Smooth muscle cell (in vitro differentiated cells): ENCODE data around the gene SLC15A5. TPM values are rescaled to one million over a fixed set of nuclear protein-coding genes. Genes with fewer than 3 reads are reported as not detected.

Source experiments
- DNase-seq: peaks from one replicate; lab custom pipeline; 2025; ENCODE audit not compliant: unreplicated experiment; lab: John Stamatoyannopoulos, UW
- H2AFZ ChIP-seq: fragments of 200-600 bp; sonication (generic); 2 replicates; pipeline ENCODE4 v1.6.0; 2016; ENCODE audit warnings: antibody characterized with exemption, low read depth, mild to moderate bottlenecking
- H3F3A ChIP-seq: fragments of 200-600 bp; sonication (generic); 2 replicates; pipeline ENCODE4 v1.6.0; 2017; ENCODE audit warnings: antibody characterized with exemption, low read depth
- H3K27ac ChIP-seq: fragments of 200-600 bp; sonication (generic); 2 replicates; pipeline ENCODE4 v1.5.1; 2016; ENCODE audit warnings: low read depth, mild to moderate bottlenecking
- H3K27me3 ChIP-seq: fragments of 200-600 bp; sonication (generic); 2 replicates; pipeline ENCODE4 v1.6.1; 2016; ENCODE audit warnings: low read depth, mild to moderate bottlenecking
- H3K36me3 ChIP-seq: fragments of 200-600 bp; sonication (generic); 2 replicates; pipeline ENCODE4 v1.5.1; 2016; ENCODE audit warnings: low read depth
- H3K4me1 ChIP-seq: fragments of 200-600 bp; sonication (generic); 2 replicates; pipeline ENCODE4 v1.5.1; 2016; ENCODE audit warnings: low read depth
- H3K4me2 ChIP-seq: fragments of 200-600 bp; sonication (generic); 2 replicates; pipeline ENCODE4 v1.6.0; 2016; ENCODE audit warnings: mild to moderate bottlenecking
- H3K4me3 ChIP-seq: fragments of 200-600 bp; sonication (generic); 2 replicates; pipeline ENCODE4 v1.5.1; 2016; ENCODE audit warnings: mild to moderate bottlenecking
- H3K79me2 ChIP-seq: fragments of 200-600 bp; sonication (generic); 2 replicates; pipeline ENCODE4 v1.6.0; 2016; ENCODE audit warnings: low read depth, mild to moderate bottlenecking
- H3K9ac ChIP-seq: fragments of 200-600 bp; sonication (generic); 2 replicates; pipeline ENCODE4 v1.6.0; 2016; ENCODE audit warnings: low read depth
- H3K9me3 ChIP-seq: fragments of 200-600 bp; sonication (generic); replicated peaks from 2 replicates; pipeline ENCODE4 v1.5.1; 2016; ENCODE audit warnings: low read depth
- H4K20me1 ChIP-seq: fragments of 200-600 bp; sonication (generic); 2 replicates; pipeline ENCODE4 v1.6.0; 2016; ENCODE audit warnings: low read depth
- WGBS: methylation state at CpG from one replicate; pipeline ENCODE4 v1.1.7; 2016; ENCODE audit warnings: low lambda C conversion rate; 5-methylcytosine and 5-hydroxymethylcytosine counted together
- polyA plus RNA-seq: library from polyadenylated mRNA; unstranded; fragments of >200 nt; fragmentation: Nextera tagmentation; extraction: Ambion mirVana; gene quantifications from 2 replicates; pipeline ENCODE4 v1.2.1, GENCODE V29; 2016
- total RNA-seq: library from RNA; depleted of rRNA; stranded (reverse); fragments of >200 nt; gene quantifications from 2 replicates; pipeline ENCODE4 v1.2.3, GENCODE V29; 2014
- TF ChIP-seq, protein P1 (sequence below): fragments of 200-600 bp; sonication (generic); IDR thresholded peaks from 2 replicates; pipeline ENCODE4 v1.5.1; 2017; ENCODE audit warnings: borderline replicate concordance, mild to moderate bottlenecking, antibody characterized with exemption; ENCODE audit not compliant: insufficient read depth, poor library complexity, severe bottlenecking

SLC15A5 gene
- total and polyA plus RNA-seq, 2 experiments from 2014 or later, result not detected

DNA sequence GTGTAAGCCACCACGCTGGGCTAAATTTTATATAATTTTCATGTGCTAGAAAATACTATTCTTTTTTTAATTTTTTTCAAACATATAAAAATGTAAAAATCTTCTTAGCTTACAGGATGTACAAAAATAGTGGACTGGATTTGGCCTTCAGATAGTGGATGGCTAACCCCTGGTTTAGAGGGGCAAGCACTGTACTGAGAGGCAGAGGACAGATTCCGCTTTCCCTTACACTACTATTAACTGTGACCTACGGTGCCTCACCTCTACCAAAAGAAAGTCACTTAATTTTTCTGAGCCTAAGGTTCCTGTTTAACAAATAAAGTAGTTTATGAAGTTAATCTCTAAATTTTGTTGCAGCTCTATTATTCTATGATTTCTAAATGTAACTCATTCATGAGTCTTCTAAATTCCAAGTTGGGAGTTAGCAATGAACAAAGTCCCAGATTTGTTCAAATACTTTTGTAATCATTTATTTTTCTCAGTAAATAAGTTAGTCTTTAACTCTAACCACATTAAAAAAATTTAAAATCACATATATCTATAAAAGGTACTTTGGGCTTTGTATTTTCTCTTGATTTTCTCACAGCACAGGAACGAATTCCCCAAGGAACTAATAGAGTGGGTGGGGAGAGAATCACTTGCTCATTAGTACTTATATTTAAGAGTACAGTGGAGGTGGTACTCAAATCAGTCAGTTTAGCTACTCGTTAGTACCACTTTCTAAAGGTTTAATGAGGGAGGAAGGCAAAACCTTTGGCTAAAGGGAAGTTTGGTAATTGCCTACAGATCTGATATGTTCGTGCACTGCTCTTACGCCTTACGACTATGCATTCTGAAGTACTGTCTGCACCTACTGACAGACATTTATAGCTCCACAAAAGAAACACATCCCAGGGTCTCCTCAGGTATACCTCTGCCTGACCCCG is 33.7 kb downstream of the SLC15A5 start:
- no peaks in the 10 kb centered on the region for H3K4me1 ChIP-seq
- no peaks in the 10 kb centered on the region for H3K36me3 ChIP-seq
- H3K9ac ChIP-seq, result no peak overlapping the region
- H3K27ac ChIP-seq, result no peak overlapping the region
- H3K4me2 ChIP-seq, result no peak overlapping the region
- no peaks in the 10 kb centered on the region for H4K20me1 ChIP-seq
- no peaks in the 10 kb centered on the region for H3K79me2 ChIP-seq
- no peak for DNase-seq
- no peaks in the 10 kb centered on the region for H3F3A ChIP-seq
- no peak overlapping the region for H3K4me3 ChIP-seq
- 89% methylated on average over 9 of the region's 9 CpGs for WGBS
- TF ChIP-seq, protein P1, sequence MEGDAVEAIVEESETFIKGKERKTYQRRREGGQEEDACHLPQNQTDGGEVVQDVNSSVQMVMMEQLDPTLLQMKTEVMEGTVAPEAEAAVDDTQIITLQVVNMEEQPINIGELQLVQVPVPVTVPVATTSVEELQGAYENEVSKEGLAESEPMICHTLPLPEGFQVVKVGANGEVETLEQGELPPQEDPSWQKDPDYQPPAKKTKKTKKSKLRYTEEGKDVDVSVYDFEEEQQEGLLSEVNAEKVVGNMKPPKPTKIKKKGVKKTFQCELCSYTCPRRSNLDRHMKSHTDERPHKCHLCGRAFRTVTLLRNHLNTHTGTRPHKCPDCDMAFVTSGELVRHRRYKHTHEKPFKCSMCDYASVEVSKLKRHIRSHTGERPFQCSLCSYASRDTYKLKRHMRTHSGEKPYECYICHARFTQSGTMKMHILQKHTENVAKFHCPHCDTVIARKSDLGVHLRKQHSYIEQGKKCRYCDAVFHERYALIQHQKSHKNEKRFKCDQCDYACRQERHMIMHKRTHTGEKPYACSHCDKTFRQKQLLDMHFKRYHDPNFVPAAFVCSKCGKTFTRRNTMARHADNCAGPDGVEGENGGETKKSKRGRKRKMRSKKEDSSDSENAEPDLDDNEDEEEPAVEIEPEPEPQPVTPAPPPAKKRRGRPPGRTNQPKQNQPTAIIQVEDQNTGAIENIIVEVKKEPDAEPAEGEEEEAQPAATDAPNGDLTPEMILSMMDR, result no peak
- no peaks in the 10 kb centered on the region for H3K9me3 ChIP-seq
- no peak overlapping the region for H2AFZ ChIP-seq
- H3K27me3 ChIP-seq, result no peaks in the 10 kb centered on the region

DNA sequence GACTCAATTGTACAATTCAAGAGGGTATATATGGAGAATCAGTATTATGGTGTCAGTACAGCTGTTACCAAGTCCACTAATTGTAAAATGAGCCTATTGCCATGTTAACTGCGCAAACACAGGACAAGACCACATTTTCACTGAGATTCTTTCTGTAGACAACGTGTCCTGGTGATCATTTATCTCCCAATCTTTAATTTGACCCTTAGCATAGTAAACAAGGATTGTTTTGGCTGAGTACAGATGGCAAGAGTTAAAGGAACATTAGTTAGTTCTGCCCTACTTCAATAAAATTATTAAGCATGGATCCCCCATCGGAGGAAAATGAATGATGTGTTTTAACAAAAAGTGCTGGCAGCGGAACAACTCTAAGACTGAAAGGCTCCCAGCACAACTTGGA is 36.1 kb downstream of the SLC15A5 start:
- Histone ChIP-seq H3K36me3 (no peaks in the 10 kb centered on the region), H3K4me2 (no peak overlapping the region), H3K4me3 (no peak overlapping the region), H3K4me1 (no peaks in the 10 kb centered on the region), H3K9ac (no peak overlapping the region), H3K27me3 (no peaks in the 10 kb centered on the region), H2AFZ (no peak overlapping the region), H4K20me1 (no peaks in the 10 kb centered on the region), H3K9me3 (no peaks in the 10 kb centered on the region), H3K27ac (no peak overlapping the region), H3K79me2 (no peaks in the 10 kb centered on the region), H3F3A (no peaks in the 10 kb centered on the region)
- DNase-seq, result no peak
- TF ChIP-seq, protein P1, result no peak
- WGBS, result 92% methylated on average over 4 of the region's 4 CpGs

DNA sequence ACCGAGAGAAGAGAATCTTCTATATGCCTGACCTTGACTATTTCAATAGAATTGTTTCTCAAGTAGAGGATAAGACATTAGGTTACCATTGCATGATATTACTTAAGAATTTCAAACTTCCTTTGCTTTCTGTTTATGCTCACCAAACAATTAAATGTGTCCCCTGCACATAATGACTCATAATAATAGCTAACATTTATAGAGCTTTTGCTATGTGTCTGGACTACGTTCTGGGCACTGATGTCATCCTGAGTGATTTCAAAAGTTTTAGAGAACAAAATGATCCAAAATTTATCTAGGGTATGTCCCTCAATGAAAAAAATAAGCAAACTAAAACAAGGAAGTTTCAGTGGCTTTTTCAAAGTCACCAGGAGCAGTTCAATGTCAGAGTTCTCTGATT is 38.8 kb downstream of the SLC15A5 start:
- no peaks in the 10 kb centered on the region for H3K27me3 ChIP-seq
- peak overlapping the region; percentile 12 for H3K4me2 ChIP-seq
- no peaks in the 10 kb centered on the region for H3K79me2 ChIP-seq
- H3K36me3 ChIP-seq, result no peaks in the 10 kb centered on the region
- no peak overlapping the region for H3K9ac ChIP-seq
- H3K9me3 ChIP-seq, result no peaks in the 10 kb centered on the region
- H4K20me1 ChIP-seq, result no peaks in the 10 kb centered on the region
- 60% methylated on average over 2 of the region's 2 CpGs for whole genome bisulfite sequencing
- no peak for DNase-seq
- no peaks in the 10 kb centered on the region for H3F3A ChIP-seq
- H2AFZ ChIP-seq, result no peak overlapping the region
- H3K4me3 ChIP-seq, result no peak overlapping the region
- TF ChIP-seq, protein P1, result no peak
- H3K27ac ChIP-seq, result no peak overlapping the region
- no peaks in the 10 kb centered on the region for H3K4me1 ChIP-seq
